Measurements from ENCODE around the gene CTPS2.

- no peak for TF ChIP-seq CTCF (IDR thresholded peaks at IDR 0.05)
- no peak for TF ChIP-seq POLR2A (IDR thresholded peaks at IDR 0.05)
- no peak for TF ChIP-seq POLR2AphosphoS5 (IDR thresholded peaks at IDR 0.05)
Observed at GRCh38 chrX:16664074-16664473, 48.4 kb downstream of the CTPS2 start.

Measured in breast epithelium (tissue), 3 donors.